HG02852 (cell line): ENCODE results near the gene NHS.

Experiments used
- ATAC-seq: cut with Tn5 transposase; IDR thresholded peaks from one replicate; pipeline ENCODE4 v1.9.1; 2021; ENCODE audit warnings: mild to moderate bottlenecking, moderate library complexity; ENCODE audit not compliant: unreplicated experiment

NHS gene

DNA sequence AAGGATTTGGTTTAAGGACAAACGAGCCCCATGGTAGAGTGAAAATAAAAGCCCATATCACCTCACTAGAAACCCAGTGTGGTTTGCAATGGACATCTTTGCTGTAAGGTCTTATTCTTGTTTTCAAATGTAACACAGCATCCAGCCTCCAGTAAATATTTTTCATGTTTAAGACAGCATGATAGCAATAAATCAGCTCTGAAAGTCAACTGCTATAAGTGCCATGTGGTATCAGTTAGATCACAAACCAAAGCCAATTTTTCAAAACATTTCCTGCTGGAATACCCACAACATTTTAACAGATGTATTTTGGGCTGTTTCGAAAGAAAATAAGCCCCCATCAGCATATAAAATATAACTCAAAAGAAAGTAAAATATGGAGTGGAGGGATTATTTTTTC, 338.3 kb downstream of the NHS start:
- no peak for ATAC-seq

DNA sequence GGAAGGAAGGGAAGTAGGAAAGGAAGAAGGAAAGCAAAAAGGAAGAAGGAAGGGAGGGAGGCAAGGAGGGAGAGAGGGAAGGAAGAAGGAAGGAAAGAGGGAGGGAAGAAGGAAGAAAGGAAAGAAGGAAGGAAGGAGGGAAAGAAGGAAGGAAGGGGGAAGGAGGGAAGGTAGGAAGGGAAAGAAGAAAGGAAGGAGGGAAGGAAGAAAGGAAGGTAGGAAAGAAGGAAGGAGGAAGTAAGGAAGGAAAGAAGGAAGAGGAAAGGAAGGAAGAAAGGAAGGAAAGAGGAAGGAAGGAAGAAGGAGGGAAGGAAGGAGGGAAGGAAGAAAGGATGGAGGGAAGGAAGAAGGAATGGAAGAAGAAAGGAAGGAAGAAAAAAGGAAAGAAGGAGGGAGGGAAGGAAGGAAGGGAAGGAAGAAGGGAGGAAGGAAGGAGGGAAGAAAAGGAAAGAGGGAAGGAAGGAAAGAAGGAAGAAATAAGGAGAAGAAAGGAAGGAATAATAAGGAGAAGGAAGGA, 343.7 kb downstream of the NHS start:
- ATAC-seq, result no peak

DNA sequence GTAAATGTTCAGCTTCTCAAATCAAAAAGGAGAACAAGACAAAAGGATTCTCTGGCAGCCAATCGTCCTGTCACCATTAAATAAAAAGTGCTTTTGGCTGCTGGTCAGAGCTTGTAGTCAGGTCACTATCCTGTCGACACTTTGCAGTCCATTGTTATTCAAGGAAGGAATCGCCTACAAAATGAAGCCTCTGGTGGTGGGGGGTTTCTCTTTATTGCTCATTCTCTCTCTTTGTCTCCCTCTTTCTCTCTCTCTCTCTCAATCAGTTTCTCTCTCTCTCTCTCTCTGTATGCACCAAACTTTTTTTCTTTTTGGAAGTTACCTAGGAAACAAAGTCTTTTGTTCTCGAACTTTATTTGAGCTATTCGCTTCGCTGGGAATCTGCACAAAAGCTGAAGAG, 344.7 kb downstream of the NHS start:
- no peak for ATAC-seq

- no peak for ATAC-seq
These were observed 346.7 kb downstream of the NHS start for GRCh38 chrX:17721715-17722114.

DNA sequence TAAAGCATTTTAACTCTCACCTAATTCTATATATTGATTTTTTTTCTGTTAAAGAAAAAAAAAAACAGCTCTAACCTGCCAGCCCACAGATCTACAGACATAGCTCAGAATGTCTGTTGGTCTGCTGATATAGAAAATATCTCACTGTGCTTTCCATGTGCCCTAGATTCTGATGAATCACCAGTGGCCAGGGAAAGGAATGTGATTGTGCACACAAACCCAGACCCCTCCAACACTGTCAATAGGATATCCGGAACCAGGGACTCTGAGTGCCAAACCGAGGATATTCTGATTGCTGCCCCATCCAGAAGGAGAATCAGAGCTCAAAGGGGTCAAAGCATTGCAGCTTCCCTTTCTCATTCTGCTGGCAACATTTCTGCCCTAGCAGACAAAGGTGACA, 350.2 kb downstream of the NHS start:
- ATAC-seq, result no peak

GRCh38 chrX:17732138-17732783, 357.3 kb downstream of the NHS start:
- no peak for ATAC-seq

DNA sequence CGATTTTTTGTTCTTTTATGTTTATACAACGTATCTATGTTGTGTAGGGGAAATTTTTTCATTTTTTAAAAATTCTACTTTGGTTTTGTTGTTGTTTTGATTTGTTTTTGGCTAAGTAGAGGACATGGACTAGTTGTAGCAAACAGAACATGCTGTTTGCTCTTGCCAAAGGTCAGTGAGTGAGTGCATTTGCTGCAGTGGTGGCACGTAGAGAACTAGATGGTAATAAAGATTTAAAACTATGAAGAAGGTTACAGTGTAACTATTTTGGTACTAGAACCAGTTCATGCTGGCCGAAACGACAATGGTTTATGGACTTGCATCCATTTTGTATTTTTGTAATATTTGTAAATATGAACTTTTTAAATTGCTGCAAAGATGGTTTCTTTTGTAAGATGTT, 360.4 kb downstream of the NHS start:
- ATAC-seq, result no peak

GRCh38 chrX:17736478-17736855, 361.5 kb downstream of the NHS start:
- ATAC-seq, result no peak

DNA sequence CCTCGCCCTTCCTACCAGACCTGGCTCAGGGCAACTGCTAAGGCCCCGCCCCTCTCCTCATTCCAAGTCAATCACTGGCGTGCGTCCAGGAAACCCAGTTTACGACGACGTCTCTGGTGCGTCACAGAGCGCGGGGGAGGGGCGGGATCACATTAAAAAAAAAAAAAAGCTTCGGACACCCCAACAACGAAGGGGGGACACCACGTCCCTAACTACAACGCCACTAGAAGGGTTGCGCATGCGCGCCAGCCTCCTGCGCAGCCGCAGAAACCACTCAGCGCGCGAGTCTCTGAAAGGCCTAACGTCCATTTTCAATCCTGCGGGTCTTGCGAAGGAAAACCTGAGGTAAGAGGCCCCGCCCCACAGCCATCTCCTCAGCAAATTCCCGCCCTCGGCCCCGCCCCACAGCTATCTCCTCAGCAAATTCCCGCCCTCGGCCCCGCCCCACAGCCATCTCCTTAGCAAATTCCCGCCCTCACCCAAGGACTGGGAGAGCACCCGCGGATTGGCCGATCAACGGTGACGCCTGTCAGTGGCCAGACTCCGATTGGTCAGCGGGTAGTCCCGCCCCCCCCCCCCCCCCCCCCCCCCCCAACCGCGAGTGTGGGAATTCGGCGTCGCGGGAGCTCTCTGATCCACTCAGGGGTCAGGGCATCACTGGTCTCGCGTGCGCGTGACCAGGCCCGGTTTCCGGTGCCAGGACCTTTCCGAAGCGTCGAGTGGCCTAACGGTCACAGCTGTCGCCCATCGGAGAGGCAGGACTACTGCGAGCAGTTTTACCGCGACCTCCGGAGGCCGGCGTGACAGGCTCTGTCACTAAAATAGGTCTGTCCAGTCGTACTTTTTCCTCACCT, 362.1 kb downstream of the NHS start, which contains the start of gene SCML1:
Gene SCML1 (plus strand): TSS at position 638 of the 854 bp plus-strand sequence. CDS start 6,694 bp downstream, outside the sequence.
- peak; percentile 77 for ATAC-seq

DNA sequence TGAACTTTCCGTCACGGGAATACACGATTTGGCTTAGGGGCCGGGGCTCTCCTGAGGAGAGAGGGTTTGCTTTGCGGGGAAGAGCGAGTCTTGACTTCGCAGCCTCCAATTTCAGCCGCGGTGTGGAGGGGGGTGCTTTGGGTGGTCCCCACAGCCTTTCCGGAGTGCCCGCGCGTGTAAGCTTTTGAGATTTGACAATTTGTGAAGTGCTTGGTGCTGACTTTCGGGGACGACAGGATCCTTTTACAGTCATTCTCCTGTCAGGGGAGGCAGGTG, 362.6 kb downstream of the NHS start:
- ATAC-seq, result no peak

DNA sequence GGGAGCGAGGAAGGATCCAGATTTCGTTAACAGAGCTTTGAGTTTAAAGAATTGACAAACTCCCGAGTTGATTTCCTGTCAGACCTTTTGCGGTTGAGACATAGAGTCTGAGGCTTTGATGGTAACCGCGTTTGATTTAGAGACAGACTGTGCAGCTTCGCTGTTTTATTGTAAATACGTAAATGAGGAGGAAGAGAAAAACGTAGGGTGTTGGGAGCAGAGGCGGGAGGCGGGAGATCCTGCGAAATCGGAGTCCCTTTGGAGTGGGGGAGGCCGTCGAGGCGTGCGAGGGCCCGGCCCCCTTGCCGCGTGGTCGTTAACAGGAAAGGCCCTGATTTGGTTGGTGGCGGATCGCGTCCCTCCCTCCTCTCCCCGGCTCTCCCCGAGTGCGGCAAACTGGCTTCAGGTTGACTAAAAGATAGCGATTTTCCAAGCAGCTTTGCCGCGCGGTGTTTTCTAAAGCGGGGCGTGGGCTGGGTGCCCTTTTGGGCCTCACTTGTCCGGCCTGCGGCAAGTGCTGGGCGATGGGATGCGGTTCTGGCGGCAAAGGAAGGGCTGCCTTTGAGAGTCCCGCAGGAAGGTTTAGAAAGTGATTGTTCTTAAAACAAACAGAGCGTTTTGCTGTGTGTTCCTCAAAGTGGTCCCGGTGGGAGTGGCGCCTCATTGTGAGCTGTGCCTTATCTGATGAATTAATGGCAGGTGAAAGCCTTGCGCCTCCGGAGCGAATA, 363.1 kb downstream of the NHS start:
- no peak for ATAC-seq

GRCh38 chrX:17738737-17739535, 363.9 kb downstream of the NHS start:
- no peak for ATAC-seq

DNA sequence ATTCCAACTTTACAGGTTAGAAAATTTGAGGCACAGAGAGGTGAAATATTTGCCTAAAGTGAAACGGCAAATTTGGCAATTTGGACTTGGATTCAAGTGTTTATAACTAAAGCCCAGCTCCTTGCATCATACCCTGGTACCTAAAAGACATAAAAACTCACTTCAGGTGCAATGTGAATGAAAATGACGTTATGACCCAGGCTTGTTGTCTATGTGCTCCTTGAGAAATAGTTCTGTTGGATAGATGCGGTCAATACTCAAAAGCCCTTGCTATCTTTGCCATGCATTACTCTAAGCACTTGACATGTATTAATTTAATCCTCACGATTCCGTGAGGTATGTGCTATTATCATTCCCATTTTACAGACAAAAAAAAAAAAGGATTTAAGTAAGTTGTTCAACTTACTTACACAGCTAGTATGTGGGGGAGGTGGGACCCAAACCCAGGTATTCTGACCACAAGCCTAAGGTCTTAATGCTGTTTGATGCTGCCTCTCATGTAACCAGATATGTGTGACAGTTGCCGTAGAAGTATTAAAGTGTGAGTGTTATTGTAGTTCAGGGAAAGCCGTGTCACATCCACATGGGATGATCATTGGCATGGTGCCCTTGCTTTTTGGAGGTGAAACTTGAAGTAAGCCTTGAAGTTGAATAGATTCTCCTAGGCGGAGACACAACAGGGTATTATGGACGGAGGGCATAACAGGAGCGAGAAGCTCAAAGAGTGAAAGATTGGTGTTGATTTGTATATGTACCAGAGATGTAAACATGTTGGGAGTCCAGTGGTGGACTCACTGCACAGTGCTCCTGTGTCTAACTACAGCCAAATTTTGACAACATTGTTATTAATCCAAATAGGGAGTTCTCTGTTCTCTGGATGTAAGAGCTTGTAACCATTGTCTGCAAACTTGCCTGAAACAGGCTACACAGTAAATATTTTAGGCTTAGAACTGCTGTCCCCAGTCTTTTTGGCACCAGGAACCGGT, 365.4 kb downstream of the NHS start:
- no peak for ATAC-seq

- ATAC-seq, result no peak
These were observed 366.1 kb downstream of the NHS start for GRCh38 chrX:17741123-17741511.

DNA sequence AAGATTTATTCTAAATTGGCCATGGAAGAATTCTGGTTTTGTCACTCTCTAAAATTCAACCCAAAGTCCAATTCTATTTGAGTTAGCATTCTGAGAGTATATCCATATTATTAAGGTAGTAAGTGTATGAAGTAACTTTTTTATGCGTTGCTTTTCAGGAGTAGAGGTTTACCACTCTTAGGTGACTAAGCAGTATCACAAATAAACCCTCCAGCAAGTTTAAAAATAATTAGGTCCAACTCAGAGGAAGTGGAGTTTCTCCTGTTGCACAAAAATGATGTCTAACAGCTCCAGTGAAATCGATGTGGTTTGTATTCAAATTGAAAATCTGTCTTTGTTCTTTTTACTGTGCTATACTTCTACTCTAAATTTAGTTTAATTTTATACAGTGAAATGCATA, 368.9 kb downstream of the NHS start:
- ATAC-seq, result no peak

- ATAC-seq, result no peak
These were observed 370.0 kb downstream of the NHS start for GRCh38 chrX:17744896-17745523.

DNA sequence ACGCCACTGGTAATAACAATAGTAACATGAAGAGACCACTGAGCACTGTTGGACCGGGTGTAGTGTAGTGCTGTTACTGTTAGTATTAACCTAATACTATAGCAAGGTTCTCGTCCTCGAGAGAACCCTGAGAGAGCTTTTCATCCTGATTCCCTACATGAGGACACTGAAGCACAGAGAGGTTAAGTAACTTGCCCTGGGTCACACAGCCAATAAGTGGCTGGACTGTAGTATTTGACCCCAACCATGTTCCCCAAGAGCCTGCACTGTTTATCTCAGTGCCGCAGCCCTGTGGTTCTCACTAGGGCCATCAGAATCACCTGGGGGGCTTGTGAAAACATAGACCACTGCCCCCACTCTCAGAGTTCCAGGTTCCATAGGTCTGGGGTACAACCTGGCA, 372.7 kb downstream of the NHS start:
- ATAC-seq, result no peak

- ATAC-seq, result no peak
These were observed 373.7 kb downstream of the NHS start for GRCh38 chrX:17748684-17749083.

DNA sequence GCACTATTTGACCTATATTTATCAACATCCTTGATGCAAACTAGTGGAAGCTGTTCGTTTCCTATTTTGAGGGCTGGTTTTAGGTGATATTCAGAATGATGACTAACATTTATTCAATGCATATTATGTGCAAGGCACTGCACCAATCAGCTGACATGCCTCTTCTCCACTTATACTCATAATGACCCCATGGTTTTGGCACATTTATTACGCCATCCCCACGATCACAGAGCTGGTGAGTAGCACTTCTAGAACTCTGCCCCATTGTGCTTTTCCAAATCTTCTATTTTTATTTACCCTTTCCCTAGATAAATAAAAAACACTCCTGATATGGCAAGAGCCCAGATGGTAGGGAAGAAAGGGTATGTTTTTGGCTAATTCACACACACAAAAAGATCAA, 375.4 kb downstream of the NHS start:
- ATAC-seq, result no peak
